GM12878 (cell line): ENCODE measurements around the gene SLC23A2.
A peak's percentile ranks its signal among the peaks of the same experiment; 100 is the strongest.

Experiments used
- ASH2L ChIP-seq: fragments of 300-600, 200-600 bp; sonication (generic); IDR thresholded peaks from 2 replicates; pipeline ENCODE4 v1.6.1; 2017; ENCODE audit warnings: low read depth, mild to moderate bottlenecking, borderline replicate concordance
- POLR2AphosphoS2 ChIP-seq: IDR thresholded peaks from 2 replicates; pipeline ENCODE4 v1.6.1; 2011; ENCODE audit warnings: low read depth, mild to moderate bottlenecking, low read length, improper control_type of control experiment, moderate library complexity
- TF ChIP-seq, protein P1 (sequence below), 3 experiments: IDR thresholded peaks in 2 of 3; conservative IDR thresholded peaks in 1 of 3; 2 replicates each; pipeline ENCODE4 v1.5.1; 2011; ENCODE audit warnings: low read depth in 3 of 3, low read length in 3 of 3, mild to moderate bottlenecking in 3 of 3, control low read depth in 2 of 3, moderate library complexity in 2 of 3, inconsistent platforms in 1 of 3, mixed read lengths in 1 of 3; ENCODE audit not compliant: control insufficient read depth in 2 of 3, insufficient read depth in 1 of 3; ENCODE audit errors: extremely low read depth in 1 of 3

DNA sequence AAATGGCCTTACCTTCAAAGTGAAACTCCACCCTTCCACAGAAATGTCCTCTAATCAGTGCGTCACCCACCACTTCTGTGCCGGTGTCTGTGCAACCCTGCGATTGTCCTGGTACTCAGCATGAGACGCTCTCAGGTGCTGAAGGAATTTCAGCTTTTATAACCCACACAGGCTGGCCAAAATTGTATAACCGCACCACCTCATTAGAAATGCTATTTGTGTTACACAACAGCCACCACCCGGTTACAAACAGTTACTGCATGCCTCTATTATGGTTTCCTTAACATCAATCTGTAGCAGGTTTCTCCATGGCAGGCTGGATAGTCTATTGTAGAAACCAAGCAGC is 51.5 kb downstream of the SLC23A2 start:
- no peak for TF ChIP-seq ASH2L
- TF ChIP-seq, protein P1, sequence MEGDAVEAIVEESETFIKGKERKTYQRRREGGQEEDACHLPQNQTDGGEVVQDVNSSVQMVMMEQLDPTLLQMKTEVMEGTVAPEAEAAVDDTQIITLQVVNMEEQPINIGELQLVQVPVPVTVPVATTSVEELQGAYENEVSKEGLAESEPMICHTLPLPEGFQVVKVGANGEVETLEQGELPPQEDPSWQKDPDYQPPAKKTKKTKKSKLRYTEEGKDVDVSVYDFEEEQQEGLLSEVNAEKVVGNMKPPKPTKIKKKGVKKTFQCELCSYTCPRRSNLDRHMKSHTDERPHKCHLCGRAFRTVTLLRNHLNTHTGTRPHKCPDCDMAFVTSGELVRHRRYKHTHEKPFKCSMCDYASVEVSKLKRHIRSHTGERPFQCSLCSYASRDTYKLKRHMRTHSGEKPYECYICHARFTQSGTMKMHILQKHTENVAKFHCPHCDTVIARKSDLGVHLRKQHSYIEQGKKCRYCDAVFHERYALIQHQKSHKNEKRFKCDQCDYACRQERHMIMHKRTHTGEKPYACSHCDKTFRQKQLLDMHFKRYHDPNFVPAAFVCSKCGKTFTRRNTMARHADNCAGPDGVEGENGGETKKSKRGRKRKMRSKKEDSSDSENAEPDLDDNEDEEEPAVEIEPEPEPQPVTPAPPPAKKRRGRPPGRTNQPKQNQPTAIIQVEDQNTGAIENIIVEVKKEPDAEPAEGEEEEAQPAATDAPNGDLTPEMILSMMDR (IDR thresholded peaks at IDR 0.05 in 2 of 3, conservative IDR thresholded peaks at IDR 0.05 in 1 of 3; ENCODE audit: control insufficient read depth in 2 of 3, extremely low read depth in 1 of 3, insufficient read depth in 1 of 3, low read depth in 3 of 3, low read length in 3 of 3), result peak; percentile 60 to 82 (median 72); a peak in 5 of 6 replicates
- TF ChIP-seq POLR2AphosphoS2, result no peak
